CD4-positive, alpha-beta T cell treated with Interleukin-17A for 1 hour (primary cell): ENCODE measurements around the gene POLR3GL.
A peak's percentile ranks its signal among the peaks of the same experiment; 100 is the strongest.

Experiments
- DNase-seq: peaks from one replicate; pipeline ENCODE4 v3.0.0-alpha.2; 2020

Gene POLR3GL

DNA sequence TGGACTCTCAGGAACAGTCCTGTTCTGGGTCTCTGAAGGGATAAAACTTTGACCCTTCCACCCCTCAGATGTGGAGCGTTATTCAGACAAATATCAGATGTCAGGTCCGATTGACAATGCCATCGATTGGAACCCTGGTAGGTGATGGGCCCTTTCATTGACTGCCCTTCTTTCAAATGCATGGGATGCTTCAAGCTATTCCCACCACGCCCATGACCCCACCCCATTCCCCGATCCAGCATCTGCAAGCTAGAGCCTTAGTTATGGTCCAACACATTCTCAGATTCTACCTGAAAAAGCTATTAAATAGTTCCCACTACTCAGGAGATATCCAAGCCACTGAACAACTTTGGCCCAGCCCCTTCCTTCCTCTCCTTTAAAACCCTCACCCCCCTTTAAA lies 12.5 kb downstream of the POLR3GL start:
- no peak for DNase-seq

DNA sequence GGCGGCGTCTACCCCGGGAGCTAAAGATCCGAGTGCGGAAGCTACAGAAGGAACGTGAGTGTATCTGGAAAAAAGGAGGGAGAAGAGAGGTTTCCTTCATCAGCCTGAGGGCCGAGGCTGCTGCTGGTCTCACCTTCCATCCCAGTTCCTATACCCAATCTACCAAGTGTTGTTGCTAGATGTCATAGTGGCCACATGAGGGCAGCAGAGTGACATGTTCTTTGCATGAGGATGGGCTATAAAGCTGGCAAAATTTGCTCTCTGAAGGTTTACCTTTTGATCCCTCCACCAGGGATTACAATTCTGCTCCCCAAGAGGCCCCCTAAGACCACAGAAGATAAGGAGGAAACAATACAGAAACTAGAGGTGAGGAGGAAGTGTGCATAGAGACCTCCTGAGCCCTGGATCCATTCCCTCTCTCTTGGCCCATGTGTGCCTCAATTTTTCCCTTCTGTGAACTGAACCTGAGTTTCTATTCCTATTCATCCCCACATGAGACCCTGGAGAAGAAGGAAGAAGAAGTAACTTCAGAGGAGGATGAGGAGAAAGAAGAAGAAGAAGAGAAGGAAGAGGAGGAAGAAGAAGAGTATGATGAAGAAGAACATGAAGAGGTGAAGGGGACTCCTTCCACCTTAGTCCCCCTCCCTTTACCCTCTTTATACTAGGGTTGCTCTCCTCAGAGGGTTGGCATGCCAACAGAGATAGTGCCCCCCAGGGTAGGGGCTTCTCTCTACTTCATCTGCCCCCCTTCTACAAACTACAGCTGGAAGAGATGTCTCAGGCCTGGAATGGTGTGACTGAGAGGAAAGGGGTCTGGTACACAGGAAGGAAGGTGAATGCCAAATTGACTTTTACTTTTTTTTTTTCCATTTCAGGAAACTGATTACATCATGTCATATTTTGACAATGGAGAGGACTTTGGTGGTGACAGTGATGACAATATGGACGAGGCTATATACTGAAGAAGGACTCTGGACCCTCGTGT lies 13.3 kb downstream of the POLR3GL start:
- peak; percentile 89 for DNase-seq

GRCh38 chr1:145978471-145978853 lies 14.0 kb downstream of the POLR3GL start:
- DNase-seq: no peak

DNA sequence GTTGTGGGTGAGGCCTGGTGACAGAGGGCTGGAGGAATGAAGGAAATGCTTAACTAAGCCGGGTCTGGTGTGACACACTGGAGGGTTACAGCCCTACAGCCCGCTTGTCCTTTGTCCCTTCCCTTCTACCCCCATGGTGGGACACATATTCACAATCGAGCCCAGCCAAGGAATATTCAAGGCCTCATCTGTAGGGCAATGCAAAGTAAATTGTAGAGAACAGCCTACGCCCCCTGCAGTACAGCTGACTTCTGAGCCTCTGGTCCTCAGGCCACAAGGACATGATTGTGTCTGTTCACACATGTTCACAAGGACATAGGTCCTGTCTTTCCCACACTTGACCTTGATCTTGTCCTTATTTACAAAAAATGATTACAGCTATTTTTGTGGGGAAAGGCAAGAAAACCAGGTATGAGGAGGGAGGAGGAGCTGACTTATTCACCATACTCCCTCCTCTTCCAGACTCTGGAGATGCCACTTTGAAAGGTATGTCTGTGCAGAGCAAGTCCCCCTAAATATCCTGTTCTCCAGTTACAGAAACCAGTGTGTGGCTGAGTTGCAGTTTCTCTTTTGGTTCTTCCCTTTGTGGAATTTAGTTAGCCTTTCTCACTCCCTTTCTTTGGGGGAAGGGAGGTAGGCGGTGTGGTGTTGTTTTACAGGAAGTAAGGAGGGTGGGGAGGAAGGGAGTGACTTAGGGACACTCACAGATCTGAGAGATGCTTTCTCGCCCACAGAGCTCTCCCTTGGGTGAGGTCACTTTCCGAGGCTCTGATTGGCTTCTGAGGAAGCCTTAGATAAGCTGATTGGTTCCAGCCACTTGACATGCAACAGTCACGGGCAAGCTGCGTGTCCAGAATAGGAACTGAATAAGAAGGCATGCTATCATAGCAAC lies 14.6 kb downstream of the POLR3GL start:
- peak; percentile 95 for DNase-seq

DNA sequence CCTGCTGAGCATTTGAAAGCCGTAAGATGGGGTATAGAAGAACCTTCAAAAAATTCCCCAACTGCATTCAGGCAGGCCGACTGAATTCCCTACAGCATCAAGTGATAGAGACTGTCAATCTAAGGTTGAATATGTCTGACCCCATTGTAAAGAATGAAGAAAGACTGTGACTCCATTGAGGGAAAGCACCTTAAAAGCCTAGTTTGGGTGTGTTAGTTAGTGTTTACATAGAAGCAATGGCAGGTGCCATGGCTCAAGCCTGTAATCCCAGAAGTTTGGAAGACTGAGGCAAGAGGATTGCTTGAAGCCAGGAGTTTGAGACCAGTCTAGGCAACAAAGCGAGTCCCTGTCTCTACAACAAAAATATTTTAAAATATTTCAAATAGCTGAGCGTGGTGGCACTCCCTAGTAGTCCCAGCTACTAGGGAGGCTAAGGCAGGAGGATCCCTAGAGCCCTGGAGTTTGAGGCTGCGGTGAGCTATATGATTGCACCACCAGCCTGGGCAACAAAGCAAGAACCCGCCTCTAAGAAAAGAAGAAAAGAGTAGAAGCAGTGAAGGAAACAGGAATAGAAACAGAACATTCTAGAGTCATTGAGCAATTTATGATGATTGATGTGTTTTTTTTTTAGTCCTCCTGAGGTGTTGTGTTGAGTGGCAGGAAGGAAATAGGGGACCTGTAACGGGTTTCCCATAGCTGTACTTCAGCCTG lies 15.4 kb downstream of the POLR3GL start:
- DNase-seq: peak; percentile 69

- peak; percentile 8 for DNase-seq
Observed at GRCh38 chr1:145980457-145980994, 16.0 kb downstream of the POLR3GL start.

- DNase-seq: no peak
Observed at GRCh38 chr1:145982010-145982723, 17.7 kb downstream of the POLR3GL start.

DNA sequence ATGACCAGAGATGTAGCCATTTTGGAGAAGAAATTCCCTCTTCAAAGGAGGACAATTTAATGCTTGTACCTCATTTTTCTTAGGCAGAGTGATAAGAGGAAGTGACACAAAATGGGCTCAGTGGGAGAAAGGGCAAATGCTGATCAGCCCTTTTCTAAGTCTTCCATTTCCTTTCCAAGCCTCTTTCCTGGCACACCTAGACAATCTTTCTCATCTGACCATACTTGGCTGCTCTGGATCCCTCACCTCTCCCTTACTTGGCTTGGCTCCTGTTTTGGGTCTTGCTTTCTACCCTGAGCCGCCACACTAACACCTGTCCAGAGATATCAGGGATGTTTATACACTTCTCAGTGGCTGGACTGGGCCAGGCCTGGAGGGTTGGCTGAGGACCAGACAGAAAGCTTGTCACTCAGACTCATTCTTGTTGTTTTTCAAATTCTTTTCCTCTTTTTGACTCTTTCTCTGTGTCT lies 18.8 kb downstream of the POLR3GL start:
- no peak for DNase-seq

DNA sequence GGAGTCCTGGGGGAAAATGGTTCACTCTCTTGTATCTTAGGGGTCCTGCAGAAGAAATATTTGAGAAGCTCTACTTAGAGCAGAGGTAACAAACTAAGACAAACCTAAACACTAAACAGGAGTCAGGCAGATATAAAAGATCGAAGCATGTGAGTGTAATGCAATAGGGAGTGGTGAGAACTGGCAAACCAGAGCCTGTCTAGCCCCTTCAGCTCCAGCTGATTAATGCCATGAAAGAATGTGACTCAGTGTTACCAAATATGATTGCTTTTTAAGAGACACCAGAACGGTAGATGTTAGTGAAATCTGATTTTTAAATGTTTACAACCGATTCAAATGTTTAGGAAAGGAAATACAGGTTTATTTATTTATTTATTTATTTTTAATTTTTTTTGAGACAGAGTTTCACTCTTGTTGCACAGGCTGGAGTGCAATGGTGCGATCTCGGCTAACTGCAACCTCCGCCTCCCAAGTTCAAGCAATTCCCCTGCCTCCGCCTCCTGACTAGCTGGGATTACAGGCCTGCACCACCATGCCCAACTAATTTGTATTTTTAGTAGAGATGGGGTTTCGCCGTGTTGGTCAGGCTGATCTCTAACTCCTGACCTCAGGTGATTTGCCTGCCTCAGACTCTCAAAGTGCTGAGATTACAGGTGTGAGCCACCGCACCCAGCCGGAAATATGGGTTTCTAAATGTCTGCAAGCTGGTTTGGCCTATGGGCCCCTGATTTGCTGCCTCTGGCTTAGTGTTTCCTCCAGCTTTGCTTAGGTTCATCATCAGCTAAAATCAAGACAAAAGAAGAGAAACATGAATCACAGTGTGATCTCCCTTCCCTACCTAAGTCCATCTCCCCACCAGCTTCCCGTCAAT lies 19.7 kb downstream of the POLR3GL start:
- DNase-seq: peak; percentile 65

DNA sequence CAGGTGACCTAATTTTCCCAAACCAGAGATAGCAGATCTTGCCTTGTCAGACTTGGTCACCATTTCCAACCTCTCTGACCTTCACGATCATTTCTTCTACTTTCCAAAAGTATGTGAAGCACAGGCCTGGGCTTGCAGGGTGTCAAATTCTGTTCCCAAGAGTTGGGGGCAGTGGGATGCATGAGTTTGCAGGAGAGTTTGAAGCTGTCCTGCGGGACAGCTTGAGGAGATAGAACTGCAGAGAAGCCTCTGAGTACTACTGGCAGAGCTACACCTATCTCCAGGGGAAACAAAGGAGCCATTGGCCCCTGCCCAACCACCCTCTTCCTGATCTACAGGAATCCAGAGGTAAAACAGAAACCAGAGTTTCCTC lies 20.6 kb downstream of the POLR3GL start:
- no peak for DNase-seq

DNA sequence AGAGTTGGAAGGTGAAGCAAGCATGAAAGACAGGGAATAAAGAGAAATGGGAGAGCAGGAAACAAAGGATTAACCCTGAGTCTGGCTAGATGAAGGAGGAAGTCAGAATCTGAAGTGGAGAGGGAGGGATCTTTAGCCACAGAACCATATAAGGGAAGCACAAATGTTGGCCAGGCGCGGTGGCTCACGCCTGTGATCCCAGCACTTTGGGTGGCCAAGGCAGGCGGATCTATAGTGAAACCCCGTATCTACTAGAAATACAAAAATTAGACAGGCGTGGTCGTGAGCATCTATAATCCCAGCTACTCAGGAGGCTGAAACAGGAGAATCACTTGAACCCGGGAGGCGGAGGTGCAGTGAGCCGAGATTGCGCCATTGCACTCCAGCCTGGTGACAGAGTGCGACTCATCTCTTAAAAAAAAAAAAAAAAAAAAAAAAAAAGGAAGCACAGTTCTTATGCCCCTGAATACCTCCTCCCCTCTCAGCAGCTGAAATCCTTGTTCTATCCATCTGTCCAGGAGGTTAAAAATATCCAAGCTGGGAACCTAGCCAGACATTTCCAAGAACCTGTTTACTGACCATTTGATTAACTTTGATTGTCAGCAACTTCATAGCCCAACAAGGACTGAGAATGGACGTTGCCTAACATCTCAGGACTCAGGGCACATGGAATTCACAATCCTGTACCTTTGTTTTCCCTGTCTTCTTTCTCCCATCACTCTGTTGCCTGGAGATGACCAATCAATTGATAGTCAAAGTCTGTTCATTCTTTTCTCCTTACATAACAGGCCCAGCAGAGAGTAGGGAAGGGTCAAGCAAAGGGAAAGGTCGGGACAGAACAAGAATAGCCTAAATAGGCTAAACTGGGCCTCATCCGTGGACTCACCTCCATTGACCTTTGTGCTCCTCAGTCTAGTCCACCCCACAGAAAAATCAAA lies 21.3 kb downstream of the POLR3GL start:
- no peak for DNase-seq

DNA sequence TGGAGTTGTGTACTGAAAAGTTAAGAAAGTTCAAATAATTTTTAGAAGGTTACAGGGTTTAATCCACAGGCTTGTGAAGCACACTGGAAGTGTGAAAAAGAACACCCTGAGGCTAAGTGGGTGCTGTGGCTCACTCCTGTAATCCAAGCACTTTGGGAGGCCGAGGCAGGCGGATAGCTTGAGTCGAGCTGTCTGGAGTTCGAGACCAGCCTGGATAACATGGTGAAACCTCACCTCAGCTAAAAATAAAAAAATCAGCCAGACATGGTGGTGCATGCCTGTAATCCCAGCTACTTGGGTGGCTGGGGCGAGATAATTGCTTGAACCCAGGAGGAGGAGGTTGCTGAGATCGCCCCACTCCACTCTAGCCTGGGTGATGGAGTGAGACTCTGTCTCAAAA lies 22.1 kb downstream of the POLR3GL start:
- no peak for DNase-seq

- DNase-seq: no peak
Observed at GRCh38 chr1:145987926-145988325, 23.4 kb downstream of the POLR3GL start.

DNA sequence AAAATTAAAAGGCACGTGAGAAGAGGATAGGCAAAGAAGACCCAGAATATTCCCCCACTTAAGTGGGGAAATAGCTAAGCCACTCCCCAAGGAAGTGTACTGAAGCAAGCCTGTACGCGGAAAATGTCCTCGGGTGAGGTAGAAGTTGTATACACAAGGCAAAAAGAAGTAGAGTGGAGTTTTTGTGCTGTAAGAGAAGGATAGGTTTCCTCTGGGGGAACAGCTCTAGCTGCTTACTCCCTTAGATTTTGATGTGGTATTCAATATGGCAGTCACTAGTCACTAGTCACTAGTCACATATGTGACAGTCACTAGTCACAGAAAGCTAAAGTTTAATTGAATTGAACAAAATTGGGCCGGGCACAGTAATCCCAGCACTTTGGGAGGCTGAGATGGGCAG lies 24.3 kb downstream of the POLR3GL start:
- peak; percentile 47 for DNase-seq

DNA sequence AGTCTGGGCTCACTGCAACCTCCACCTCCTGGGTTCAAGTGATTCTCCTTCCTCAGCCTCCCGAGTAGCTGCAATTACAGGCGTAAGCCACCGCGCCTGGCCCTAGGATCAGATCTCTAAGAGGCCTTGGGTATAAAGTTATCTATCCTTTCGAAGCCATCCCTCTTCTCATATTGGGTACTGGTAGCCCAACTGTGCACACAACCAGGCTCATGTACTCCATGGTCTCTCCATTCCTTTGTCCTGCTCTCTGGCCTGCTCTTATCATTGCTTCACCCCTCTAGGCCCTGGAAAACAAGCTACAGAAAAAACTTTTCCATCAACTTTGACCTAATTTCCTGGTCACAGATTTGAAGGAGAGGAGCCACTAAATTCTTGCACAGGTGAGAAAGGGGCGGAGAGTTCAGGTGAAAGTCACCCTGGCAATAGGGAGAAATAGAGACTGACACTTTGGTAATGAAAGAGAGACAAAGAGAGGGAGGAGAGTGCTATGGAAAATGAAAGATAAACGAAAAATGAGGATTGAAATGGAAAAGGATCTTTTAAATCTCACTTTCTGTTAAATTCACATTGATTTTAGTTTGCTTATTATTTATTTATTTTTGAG lies 25.9 kb downstream of the POLR3GL start:
- peak; percentile 44 for DNase-seq

GRCh38 chr1:145991735-145992412 lies 27.4 kb downstream of the POLR3GL start:
- DNase-seq: peak; percentile 48

DNA sequence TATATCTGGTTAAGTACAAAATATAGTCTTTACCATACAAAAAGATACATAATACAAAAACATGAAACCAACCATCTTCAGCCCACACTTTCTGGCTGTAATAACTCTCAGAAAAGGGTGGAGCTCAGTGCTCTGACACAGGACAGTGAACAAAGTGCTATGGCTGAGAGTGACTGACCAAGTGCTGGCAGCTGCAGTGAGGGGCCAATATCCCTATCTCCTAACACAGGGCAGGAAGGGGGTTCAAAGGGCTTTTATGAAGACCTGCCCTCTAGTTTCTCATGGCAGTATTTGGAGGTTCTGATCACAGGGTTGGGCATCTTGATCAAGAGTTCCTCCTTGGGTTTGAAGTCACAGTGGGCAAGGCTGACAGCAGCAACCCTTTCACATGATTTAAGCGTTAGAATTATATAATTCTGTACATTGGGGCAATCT lies 28.0 kb downstream of the POLR3GL start:
- no peak for DNase-seq

- no peak for DNase-seq
Observed at GRCh38 chr1:145992958-145993617, 28.6 kb downstream of the POLR3GL start.
